PFSK-1 (cell line): ENCODE results near the gene KLHL22.

Experiments used
- FOXP2 ChIP-seq: optimal IDR thresholded peaks from 2 replicates; pipeline ENCODE3; 2011; ENCODE audit warnings: borderline replicate concordance, control low read depth, inconsistent platforms; ENCODE audit not compliant: insufficient read depth; ENCODE audit errors: extremely low read length, extremely low read depth
- POLR2AphosphoS5 ChIP-seq: IDR thresholded peaks from 2 replicates; pipeline ENCODE4 v1.6.1; 2012; ENCODE audit warnings: low read depth, mild to moderate bottlenecking, control low read depth, low read length, moderate library complexity
- SIN3A ChIP-seq: IDR thresholded peaks from 2 replicates; pipeline ENCODE4 v1.6.1; 2012; ENCODE audit warnings: mild to moderate bottlenecking, low read length, moderate library complexity, borderline replicate concordance; ENCODE audit not compliant: insufficient read depth
- TAF1 ChIP-seq: IDR thresholded peaks from 2 replicates; pipeline ENCODE4 v1.6.1; 2012; ENCODE audit warnings: low read length, control low read depth, borderline replicate concordance; ENCODE audit not compliant: insufficient read depth
- TF ChIP-seq, protein P1 (sequence below), 2 experiments: IDR thresholded peaks; 2 replicates each; pipeline versions ENCODE4 v1.6.1 to v1.8.0; 2011 to 2012; ENCODE audit warnings: low read depth in 2 of 2, low read length in 2 of 2, control low read depth in 1 of 2, inconsistent platforms in 1 of 2, mild to moderate bottlenecking in 1 of 2, moderate library complexity in 1 of 2; ENCODE audit not compliant: insufficient read depth in 1 of 2

Gene KLHL22

DNA sequence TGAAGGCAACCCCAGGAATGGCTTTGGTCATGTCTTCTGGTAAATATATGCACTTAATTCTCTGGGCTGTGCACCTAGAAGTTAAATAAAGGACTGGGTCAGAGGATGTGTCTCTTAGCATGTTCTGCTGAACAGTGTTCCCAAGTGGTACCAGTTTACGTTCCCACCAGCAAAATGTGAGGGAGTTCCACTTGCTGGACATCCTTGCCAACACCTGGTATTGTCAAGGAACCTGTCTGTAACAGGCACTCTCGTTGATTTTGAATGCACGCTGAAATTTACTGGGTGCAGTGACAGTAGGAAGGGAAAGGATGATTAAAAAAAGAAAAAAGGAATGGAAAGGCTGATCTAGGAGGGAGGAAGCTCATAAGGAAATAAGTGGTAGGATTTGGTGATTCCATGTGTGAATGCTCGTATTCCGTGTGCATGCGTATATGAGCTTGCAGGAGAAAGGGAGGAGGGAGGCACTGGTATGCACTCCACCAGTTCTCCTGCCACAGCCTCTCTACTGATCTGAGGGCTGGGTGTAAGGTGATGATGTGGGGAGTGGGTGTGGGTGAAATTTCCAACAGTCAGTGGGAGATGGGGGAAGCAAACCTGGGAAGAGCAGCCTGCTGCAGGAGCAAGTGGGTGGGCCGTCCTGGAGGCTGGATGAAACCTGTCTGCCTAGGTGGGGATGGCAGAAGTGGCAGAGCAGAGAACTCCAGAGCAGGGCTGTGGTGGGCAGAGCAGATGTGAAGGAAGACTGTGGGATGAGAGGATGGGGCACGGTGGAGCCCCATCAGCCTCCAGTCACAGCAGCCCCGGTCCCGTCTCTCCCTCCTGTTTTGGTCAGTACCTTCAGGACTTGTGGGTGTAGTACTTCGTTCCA is 26.8 kb upstream of the KLHL22 start:
- no peak for TF ChIP-seq SIN3A
- TF ChIP-seq, protein P1, sequence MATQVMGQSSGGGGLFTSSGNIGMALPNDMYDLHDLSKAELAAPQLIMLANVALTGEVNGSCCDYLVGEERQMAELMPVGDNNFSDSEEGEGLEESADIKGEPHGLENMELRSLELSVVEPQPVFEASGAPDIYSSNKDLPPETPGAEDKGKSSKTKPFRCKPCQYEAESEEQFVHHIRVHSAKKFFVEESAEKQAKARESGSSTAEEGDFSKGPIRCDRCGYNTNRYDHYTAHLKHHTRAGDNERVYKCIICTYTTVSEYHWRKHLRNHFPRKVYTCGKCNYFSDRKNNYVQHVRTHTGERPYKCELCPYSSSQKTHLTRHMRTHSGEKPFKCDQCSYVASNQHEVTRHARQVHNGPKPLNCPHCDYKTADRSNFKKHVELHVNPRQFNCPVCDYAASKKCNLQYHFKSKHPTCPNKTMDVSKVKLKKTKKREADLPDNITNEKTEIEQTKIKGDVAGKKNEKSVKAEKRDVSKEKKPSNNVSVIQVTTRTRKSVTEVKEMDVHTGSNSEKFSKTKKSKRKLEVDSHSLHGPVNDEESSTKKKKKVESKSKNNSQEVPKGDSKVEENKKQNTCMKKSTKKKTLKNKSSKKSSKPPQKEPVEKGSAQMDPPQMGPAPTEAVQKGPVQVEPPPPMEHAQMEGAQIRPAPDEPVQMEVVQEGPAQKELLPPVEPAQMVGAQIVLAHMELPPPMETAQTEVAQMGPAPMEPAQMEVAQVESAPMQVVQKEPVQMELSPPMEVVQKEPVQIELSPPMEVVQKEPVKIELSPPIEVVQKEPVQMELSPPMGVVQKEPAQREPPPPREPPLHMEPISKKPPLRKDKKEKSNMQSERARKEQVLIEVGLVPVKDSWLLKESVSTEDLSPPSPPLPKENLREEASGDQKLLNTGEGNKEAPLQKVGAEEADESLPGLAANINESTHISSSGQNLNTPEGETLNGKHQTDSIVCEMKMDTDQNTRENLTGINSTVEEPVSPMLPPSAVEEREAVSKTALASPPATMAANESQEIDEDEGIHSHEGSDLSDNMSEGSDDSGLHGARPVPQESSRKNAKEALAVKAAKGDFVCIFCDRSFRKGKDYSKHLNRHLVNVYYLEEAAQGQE (IDR thresholded peaks at IDR 0.05; ENCODE audit: insufficient read depth in 1 of 2, low read depth in 2 of 2, low read length in 2 of 2) = no peak
- TF ChIP-seq POLR2AphosphoS5 = no peak
- TF ChIP-seq FOXP2 = no peak
- no peak for TF ChIP-seq TAF1

DNA sequence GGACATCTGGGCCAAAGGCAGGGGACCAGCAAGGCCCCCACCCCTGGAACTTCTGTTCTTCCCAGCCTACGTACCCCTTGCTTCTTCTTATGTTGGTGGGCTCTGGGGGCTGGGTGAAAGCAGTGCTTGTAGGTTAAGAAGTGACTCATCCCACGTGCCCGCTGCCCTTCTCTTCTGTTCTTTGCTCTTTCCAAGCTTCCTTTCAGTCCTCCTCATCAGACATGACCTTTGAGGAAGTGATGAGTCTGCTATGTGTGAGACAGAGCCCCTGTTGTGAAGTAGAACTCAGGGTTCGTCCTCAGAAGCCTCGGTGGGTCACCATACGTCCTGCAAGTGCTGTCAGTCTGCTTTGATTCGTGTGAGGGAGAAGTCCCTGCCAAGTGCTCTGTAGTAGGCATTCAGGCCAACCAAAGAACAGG is 24.5 kb upstream of the KLHL22 start:
- TF ChIP-seq SIN3A (no peak), TAF1 (no peak), FOXP2 (no peak), POLR2AphosphoS5 (no peak)
- TF ChIP-seq, protein P1 (IDR thresholded peaks at IDR 0.05; ENCODE audit: insufficient read depth in 1 of 2, low read depth in 2 of 2, low read length in 2 of 2) = no peak

DNA sequence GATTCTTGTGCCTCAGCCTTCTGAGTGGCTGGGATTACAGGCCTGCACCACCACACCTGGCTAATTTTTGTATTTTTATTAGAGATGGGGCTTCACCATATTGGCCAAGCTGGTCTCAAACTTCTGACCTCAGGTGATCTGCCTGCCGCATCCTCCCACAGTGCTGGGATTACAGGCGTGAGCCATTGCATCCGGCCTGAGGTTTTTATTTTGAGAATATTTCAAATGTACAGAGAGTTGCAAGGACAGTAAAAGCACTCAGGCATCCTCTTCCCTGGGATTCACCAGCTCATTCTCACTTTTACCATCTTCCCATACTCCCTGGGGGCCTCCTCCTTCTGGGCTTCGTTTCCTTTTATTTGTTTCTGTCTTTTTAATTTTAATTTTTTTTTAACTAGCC is 24.0 kb upstream of the KLHL22 start:
- TF ChIP-seq, protein P1 (IDR thresholded peaks at IDR 0.05; ENCODE audit: insufficient read depth in 1 of 2, low read depth in 2 of 2, low read length in 2 of 2) = no peak
- TF ChIP-seq FOXP2 (no peak), TAF1 (no peak), SIN3A (no peak), POLR2AphosphoS5 (no peak)

DNA sequence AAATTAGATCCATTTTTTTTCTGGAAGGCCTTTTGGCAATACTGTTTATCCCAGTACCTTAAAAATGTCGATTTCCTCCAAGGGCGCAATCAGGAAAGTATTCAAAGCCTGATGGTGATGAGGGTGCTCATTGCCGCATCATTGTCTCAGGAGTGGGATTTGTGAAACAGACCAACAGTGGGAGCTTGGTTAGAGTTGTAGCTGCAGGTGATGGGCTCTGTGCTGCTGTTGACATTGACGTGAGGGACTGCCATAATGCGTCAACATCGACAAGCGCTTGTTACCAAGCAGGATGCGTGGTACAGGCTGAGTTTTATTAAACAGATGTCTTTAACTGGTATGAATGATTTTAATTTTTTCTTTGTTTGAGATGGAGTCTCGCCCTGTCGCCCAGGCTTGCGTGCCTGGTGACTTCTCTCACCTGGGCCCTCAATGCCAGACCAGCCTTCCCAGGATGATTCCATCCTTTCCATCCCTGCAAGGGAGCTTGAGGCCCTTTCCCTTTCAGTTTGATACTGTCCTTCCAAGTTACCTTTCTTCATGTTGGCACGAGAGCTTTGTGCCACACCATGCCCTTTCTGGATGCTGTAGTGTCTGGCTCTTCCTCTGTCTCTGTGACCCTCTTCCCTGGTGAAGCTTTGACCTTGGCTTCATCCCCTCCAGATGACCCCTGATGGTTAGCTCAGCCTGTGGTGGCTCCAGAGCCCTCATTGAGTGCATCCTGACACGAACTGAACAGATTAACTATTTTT is 22.4 kb upstream of the KLHL22 start:
- TF ChIP-seq, protein P1 (IDR thresholded peaks at IDR 0.05; ENCODE audit: insufficient read depth in 1 of 2, low read depth in 2 of 2, low read length in 2 of 2) = no peak
- TF ChIP-seq FOXP2 = no peak
- no peak for TF ChIP-seq SIN3A
- no peak for TF ChIP-seq POLR2AphosphoS5
- TF ChIP-seq TAF1 = no peak
